ENCODE data around the gene TP53RK. TPM values are rescaled to one million over a fixed set of nuclear protein-coding genes. Genes with fewer than 3 reads are reported as not detected.

Gene TP53RK
- total and polyA plus RNA-seq, 2 of the 4 experiments (the other 2 are of a cell fraction), result 8.7 to 10.6 TPM

DNA sequence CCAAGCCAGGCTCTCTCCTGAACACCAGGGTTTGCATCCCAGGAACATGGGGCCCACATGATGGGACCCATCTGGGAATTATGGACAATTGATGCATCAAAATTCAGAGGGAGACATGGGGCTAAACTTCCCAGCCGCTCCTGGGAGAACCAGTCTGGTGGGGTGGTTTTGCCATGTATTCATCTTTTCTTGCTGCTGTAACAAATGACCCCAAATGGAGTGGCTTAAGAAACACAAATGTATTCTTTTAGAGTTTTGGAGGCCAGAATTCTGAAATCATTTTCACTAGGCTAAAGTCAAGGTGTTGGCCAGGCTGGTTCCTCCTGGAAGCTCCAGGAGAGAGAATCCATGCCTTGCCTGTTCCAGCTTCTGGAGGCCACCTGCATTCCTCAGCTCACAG, 44.5 kb downstream of the TP53RK start:
- no peaks in the 10 kb centered on the region for H3K36me3 ChIP-seq (ENCODE audit: control insufficient read depth, insufficient read depth, low read length)

More for the DNA sequence above, 44.5 kb downstream of the TP53RK start:
- Histone ChIP-seq H2BK20ac (ENCODE audit: low read depth, low read length) (no peak overlapping the region), H3K9ac (ENCODE audit: low read depth, low read length) (no peak overlapping the region), H3K56ac (ENCODE audit: extremely low read depth, insufficient read depth, low read length) (no peak overlapping the region), H3K4me1 (ENCODE audit: control insufficient read depth, insufficient read depth, low read length) (peaks cover 3% of the 10 kb centered on the region; the same call in 1 of the 2 replicates), H3K27me3 (ENCODE audit: control insufficient read depth, insufficient read depth, low read length) (peaks cover 10% of the 10 kb centered on the region), H2BK120ac (ENCODE audit: low read depth, low read length) (no peak overlapping the region), H4K91ac (ENCODE audit: insufficient read depth, low read depth, low read length) (no peak overlapping the region), H3K23ac (ENCODE audit: low read depth, low read length) (no peak overlapping the region), H2AFZ (replicated peaks; ENCODE audit: low read length, poor library complexity) (no peak overlapping the region), H3K18ac (ENCODE audit: low read depth, low read length) (no peak overlapping the region), H2BK5ac (ENCODE audit: low read depth, low read length, poor library complexity, severe bottlenecking) (no peak overlapping the region), H3K4me3 (ENCODE audit: insufficient read depth, low read depth, low read length) (no peak overlapping the region), H3K27ac (ENCODE audit: insufficient read depth, low read length) (no peak overlapping the region), H3K14ac (replicated peaks; ENCODE audit: low read depth, low read length) (no peak overlapping the region), H2BK15ac (ENCODE audit: low read depth, low read length) (no peak overlapping the region), H4K8ac (ENCODE audit: low read depth in 2 of 2, low read length in 2 of 2) (no peak overlapping the region), H3K4me2 (ENCODE audit: low read depth, low read length) (no peak overlapping the region), H3K4ac (ENCODE audit: low read depth, low read length) (no peak overlapping the region), H2AK9ac (replicated peaks; ENCODE audit: low read depth, low read length, poor library complexity) (no peak overlapping the region), H3K9me1 (ENCODE audit: insufficient read depth, low read length) (no peaks in the 10 kb centered on the region), H4K5ac (ENCODE audit: low read depth, low read length) (no peak overlapping the region), H2AK5ac (ENCODE audit: low read depth, low read length) (no peak overlapping the region), H3K9me3 (ENCODE audit: control insufficient read depth, insufficient read depth, low read length) (no peaks in the 10 kb centered on the region), H3K79me1 (ENCODE audit: low read depth in 1 of 2, low read length in 2 of 2) (no peaks in the 10 kb centered on the region), H4K20me1 (ENCODE audit: insufficient read depth, low read length) (no peaks in the 10 kb centered on the region)
- in situ Hi-C loops (cut with MboI; ENCODE audit: low sequenced_read_pairs) (no loop called here), intact Hi-C loops (cut with micrococcal nuclease) (no loop called here), dilution Hi-C loops (cut with HindIII; ENCODE audit: low sequenced_read_pairs, unreplicated experiment) (no loop called here)
- DNase-seq (no peak), ATAC-seq (ENCODE audit: low read depth) (no peak)
- no peak for TF ChIP-seq MXI1 (IDR thresholded peaks at IDR 0.05; ENCODE audit: borderline replicate concordance, low read depth, low read length)
- TF ChIP-seq CEBPB (IDR thresholded peaks at IDR 0.05; ENCODE audit: low read depth, low read length), result no peak
- TF ChIP-seq NFE2L2 (IDR thresholded peaks at IDR 0.05; ENCODE audit: low read depth, low read length), result no peak
- no peak for TF ChIP-seq CHD1 (IDR thresholded peaks at IDR 0.05; ENCODE audit: low read depth, low read length)
- ChIA-PET CTCF (no interaction called here), POLR2A (ENCODE audit: unreplicated experiment) (no interaction called here)
- BruUV-seq (replicated peaks), result no TSS peak
- WGBS, 2 experiments (ENCODE audit: extremely low coverage in 2 of 2, insufficient read length in 1 of 2), result no CpG with 5 or more reads among the region's 1 CpG

Measured in IMR-90 (cell line).